NCI-H2196 (cell line): ENCODE results near the gene ZSWIM5.
"Not testable (repeated sequence)": the region's sequence is repeated elsewhere in the genome, so short reads cannot be mapped to it uniquely, and the experiment has no call there.

Experiments
- DNase-seq: peaks from one replicate; lab custom pipeline; 2025; ENCODE audit not compliant: unreplicated experiment; lab: John Stamatoyannopoulos, UW

The ZSWIM5 gene

DNA sequence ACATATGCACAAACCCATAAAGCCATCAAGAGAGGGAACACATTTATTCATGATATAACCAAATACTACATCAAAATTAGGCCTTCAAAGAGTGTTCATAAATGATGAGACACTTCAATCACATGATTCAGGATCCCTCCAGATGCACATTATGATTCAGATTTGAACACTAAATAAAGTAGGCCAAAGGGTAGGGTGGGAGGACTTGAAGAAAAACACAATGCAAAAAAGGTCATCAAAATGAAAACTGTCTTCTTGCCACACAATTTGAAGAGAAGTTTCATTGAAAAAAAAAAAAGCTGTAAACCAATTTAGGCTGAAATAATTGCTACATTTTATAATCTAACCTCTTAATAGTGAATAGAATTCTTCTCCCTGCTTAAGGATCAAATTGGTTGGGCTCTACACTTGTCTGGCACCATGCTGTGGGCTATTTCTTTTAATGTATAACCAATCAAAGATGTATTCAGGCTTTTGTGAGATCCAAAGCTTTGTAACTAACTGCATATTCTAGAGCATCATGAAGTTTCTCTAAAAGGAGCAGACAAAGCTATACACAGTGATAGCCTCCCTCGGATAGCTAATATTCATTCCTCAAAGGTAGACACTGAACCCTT lies 58.1 kb downstream of the ZSWIM5 start:
- DNase-seq: no peak

DNA sequence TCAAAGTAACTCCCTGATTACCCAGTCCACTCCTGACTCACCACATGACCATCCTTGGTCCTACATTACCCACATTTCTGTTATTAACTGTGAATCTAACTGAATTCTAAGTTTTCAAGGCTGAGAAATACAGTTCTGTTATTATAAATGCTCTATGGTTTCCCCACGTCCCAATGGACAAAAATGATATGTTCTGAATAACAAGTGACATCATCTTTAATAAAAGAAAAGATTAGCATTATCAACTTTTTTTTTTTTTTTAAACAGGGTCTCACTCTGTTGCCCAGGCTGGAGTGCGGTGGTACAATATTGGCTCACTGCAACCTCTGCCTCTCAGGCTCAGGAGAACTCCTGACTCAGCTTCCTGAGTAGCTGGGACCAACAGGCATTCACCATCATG lies 59.6 kb downstream of the ZSWIM5 start:
- no peak for DNase-seq

DNA sequence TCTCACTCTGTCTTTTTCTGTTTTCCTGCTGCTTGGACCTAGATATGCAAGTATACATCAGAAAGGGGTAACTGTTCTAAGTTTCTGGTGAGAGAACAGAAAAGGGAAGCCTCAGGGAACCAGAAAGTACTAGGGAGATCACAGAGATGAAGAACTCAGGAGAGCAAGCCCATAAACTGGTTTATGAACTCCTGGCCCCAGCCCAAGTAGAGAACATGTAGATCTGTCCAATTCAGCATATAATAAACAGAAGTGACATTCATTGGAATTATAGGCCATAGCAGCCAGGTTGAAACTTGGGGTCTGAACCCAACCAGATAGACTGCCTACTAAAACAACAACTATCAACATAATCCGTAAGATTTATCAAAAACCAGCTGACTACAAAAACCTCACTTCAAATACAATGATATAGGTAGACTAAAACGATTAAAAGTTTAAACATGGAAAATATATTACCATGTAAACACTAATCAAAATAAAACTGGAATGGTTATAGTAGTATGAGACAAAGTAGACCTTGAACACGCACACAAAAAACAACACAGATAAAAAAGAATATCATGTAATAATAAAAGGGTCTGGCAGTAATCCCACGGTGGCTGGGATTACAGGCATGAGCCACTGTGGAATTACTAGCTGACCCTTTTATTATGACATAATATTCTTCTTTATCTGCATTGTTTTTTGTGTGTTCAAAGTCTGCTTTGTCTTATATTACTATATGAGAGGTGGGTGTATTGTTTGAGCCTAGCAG lies 65.0 kb downstream of the ZSWIM5 start:
- no peak for DNase-seq

DNA sequence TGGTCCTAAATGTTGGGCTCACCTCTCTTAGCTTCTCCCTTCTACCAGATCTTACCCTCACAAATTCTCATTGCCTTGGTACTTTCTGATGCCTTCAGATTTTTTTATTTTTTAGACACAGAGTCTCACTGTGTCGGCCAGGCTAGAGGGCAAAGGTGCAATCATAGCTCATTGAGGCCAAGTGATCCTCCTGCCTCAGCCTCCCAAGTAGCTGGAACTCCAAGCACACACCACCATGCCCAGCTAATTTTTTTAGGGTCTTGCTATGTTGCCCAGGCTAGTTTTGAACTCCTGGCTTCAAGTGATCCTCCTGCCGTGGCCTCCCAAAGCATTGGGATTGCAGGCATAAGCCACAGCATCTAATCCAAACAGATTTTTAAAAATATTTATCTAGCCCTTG lies 69.4 kb downstream of the ZSWIM5 start:
- no peak for DNase-seq

DNA sequence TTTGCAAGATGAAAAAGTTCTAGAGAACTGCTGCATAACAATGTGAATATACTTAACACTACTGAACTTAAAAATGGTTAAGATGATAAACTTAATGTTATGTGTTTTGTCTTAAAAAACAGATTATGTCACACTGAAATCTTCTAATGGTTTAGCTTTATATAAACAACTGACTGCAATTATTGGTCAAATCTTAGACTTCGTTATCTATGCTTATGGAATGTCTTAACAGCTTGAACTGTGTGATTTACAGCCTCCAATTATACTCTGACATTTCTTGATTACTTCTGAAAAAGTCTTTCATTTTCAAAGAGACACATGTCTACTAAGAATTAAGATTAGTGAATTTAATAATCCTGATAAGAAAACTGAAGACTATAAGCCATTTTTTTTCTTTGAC lies 71.1 kb downstream of the ZSWIM5 start:
- DNase-seq: no peak

DNA sequence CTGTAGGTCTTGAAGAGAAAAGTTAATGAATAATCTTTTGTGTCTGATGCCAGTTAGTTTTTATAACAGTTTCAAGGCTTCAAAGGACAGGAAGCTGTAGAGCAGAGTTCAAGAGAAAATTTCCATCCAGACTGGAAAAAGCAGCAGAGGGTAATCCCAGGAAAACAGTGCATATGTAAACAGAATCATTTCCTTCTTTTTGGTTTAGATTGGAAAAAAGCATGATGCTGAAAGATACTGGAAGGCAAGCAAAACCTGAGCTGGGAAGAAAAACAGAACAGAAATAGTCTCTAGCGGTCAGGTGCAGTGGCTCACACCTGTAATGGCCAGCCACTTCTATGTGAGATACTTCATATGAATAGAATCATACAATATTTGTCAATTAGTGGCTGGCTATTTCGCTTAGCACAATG lies 71.9 kb downstream of the ZSWIM5 start:
- DNase-seq: no peak

DNA sequence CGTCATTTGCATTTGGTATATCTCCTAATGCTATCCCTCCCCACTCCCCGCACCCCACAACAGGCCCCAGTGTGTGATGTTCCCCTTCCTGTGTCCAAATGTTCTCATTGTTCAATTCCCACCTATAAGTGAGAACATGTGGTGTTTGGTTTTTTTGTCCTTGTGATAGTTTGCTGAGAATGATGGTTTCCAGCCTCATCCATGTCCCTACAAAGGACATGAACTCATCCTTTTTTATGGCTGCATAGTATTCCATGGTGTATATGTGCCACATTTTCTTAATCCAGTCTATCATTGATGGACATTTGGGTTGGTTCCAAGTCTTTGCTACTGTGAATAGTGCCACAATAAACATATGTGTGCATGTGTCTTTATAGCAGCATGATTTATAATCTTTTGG lies 73.7 kb downstream of the ZSWIM5 start:
- not testable (repeated sequence) for DNase-seq

DNA sequence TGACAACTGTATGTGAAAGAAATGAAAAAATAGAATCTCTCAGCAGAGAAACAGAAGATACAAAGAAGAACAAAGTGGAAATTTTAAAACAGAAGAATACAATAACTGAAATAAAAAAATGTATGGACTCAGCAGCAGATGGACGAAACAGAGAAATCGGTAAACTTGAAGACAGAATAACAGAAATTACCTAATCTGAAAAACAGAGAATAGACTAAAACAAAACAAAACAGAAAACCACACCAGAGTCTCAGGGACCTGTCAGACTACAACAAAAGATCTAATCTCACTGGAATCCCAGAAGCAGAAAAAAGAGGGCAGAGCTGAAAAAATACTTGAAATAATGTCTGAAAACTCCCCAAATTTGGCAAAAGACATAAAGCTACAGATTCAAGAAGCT lies 83.0 kb downstream of the ZSWIM5 start:
- no peak for DNase-seq

DNA sequence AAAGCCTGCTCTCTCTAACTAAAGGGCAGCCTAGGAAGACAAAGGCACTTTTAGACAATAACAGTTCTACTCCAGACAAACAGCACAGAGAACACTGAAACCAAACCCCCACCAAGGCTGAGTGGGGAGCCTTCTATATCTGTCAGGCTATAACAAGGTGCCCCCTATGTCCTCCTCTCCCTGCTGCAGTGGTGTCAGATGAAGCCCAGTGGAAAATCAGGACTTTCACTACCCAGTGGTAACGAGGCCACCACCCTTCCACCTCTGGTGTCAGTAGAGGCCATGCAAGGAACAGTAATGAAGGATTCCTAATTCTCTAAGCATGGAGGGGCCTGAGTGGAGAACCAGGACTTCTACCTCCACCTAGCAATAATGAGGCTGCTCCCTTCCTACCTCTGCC lies 83.7 kb downstream of the ZSWIM5 start:
- DNase-seq: no peak

DNA sequence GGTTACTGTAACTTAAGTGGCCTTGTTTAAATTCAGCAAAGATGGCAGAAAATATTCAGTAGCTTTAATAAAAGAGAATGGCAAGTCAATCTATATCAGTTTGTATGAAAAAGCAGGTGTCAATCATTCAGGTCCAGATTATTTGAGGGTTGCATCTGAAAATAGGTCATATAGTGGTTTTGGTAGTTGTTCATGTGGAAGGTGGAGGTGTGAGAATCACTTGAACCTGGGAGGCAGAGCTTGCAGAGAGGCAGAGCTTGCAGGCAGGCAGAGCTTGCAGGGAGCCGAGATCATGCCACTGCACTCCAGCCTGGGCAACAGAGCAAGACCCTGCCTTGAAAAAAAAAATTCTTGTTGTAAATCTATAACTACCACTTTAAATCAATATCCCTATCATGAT lies 88.6 kb downstream of the ZSWIM5 start:
- DNase-seq: no peak

DNA sequence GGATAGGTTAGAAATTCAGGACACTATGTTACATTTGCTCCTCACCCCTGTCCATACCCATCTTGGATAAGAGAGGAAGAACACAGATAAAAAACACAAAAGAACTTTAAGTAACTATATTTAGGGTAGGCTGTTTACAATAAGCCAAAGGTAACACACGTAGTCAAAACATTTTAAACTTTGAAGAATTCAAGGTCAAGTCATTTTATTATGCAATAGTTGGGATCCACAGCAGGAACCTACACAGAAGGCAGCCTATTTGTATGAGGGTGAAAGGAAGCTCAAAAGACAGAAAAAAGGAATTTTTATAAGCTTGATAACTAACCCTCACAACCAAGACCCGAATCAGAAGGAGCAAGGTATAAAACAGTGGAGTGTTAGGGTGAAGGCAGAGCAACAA lies 89.6 kb downstream of the ZSWIM5 start:
- DNase-seq: no peak

DNA sequence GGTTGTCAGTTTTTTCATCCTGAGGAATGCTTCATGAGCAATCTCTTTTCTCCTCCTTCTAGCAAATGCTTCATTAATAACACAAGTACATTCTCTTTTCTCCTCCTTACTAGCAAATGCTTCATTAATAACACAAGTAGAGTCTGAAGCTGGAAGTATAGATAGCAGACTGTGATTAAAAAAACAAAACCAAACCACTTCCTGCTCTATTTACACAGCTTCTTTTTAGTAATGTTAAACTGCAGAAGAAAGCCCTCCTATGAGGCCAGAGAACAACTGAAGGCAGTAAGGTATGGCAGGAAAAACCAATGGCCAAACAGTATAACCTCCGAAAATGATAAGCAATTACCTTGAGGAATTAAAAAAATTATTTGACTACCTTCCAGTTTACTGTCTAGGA lies 90.1 kb downstream of the ZSWIM5 start:
- no peak for DNase-seq

DNA sequence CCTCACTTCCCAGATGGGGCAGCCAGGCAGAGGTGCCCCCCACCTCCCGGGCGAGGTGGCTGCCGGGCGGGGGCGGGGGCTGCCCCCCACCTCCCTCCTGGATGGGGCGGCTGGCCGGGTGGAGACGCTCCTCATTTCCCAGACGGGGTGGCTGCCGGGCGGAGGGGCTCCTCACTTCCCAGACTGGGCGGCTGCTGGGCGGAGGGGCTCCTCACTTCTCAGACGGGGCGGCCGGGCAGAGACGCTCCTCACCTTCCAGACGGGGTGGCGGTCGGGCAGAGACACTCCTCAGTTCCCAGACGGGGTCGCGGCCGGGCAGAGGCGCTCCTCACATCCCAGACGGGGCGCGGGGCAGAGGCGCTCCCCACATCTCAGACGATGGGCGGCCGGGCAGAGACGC lies 91.2 kb downstream of the ZSWIM5 start:
- DNase-seq: not testable (repeated sequence)

DNA sequence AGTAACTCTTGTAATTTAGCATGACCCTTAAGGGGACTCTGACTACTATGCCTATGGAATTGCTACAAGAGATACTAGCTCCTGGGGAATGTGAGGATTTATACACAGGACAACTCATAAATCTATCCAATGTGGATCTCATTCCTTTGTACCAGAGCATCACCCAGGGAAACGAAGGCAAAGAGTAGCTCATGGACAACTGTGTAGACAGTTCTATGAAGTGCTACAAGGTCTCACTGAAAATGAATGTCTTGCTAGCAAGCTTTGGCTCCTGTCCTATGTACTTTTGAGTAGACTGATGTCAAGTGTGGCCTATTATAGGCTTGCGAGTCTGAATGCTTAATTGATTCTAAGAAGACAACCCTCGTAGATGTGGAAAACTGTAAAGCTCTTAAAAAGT lies 93.7 kb downstream of the ZSWIM5 start:
- DNase-seq: no peak

DNA sequence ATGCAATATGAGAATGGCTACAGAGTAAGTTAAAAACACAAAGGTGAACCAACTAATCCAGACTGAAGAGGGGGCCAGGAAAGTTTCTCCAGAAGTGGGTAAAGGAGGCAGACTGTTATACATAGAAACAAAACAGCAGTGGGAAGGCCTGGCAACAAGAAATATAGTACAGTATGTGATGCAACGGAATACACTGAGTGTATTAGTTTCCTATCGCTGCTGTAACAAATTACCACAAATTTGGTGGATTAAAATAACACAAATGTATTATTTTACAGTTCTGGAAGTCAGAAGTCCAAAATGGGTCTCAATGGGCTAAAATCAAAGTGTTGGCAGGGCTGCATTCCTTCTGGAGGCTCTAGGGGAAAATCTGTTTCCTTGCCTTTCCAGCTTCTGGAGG lies 95.2 kb downstream of the ZSWIM5 start:
- no peak for DNase-seq

DNA sequence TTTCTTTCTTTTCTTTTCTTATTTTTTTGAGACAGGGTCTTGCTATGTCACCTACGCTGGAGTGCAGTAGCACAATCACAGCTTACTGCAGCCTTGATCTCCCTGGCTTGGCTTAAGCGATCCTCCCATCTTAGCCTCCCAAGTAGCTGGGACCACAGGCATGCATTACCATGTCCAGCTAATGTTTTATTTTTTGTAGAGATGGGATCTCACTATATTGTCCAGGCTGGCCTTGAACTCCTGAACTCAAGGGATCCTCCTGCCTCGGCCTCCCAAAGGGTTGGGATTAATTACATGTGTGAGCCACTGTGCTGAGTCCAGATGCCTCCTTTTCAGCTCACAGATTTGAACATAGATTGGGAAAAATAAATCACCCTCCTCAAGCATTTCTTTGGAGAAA lies 98.6 kb downstream of the ZSWIM5 start:
- no peak for DNase-seq

DNA sequence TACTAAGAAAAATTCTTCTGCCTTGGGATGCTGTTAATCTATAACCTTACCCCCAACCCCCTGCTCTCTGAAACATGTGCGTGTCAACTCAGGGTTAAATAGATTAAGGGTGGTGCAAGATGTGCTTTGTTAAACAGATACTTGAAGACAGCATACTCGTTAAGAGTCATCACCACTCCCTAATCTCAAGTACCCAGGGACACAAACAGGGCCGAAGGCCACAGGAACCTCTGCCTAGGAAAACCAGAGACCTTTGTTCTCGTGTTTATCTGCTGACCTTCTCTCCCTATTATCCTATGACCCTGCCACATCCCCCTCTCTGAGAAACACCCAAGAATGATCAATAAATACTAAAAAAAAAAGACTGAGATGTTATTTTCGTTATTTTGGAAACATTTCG lies 99.5 kb downstream of the ZSWIM5 start:
- DNase-seq: not testable (repeated sequence)

DNA sequence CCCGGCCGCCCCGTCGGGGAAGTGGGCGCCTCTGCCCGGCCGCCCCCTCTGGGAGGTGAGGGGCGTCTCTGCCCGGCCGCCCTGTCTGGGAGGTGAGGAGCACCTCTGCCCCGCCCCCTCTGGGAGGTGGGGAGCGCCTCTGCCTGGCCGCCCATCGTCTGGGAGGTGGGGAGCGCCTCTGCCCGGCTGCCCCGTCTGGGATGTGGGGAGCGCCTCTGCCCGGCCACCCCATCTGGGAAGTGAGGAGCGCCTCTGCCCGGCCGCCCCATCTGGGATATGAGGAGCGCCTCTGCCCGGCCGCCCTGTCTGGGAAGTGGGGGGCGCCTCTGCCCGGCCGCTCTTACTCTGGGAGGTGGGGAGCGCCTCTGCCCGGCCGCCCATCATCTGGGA lies 100.3 kb downstream of the ZSWIM5 start:
- not testable (repeated sequence) for DNase-seq

DNA sequence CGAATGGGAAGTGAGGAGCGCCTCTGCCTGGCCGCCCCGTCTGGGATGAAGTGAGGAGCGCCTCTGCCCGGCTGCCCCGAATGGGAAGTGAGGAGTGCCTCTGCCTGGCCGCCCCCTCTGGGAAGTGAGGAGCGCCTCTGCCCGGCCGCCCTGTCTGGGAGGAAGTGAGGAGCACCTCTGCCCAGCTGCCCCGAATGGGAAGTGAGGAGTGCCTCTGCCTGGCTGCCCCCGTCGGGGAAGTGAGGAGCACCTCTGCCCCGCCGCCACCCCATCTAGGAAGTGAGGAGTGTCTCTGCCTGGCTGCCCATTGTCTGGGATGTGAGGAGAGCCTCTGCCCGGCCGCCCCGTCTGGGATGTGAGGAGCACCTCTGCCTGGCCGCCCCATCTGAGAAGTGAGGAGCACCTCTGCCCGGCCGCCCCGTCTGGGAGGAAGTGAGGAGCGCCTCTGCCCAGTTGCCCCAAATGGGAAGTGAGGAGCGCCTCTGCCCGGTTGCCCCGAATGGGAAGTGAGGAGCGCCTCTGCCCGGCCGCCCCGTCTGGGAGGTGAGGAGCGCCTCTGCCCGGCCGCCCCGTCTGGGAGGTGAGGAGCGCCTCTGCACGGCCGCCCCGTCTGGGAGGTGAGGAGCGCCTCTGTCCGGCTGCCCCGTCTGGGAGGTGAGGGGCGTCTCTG lies 100.8 kb downstream of the ZSWIM5 start:
- not testable (repeated sequence) for DNase-seq

DNA sequence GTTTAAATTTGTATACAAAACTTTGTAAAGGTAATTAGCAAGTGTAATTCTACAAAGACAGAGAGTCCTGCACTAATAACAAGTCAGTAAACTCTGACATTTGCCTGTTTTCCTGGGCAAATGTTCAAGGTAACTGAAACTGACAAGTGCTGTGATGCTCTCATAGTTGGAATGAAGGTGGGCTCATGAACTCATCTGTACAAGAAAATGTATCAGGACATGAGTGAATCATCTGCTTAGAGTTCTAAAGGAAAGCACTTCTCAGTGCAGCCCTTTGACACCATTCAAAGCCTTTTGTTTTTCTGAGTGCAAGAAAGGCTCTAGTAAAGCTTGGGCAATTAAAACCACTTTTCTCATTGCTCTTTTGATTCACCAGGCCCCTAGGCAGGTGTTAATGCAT lies 102.9 kb downstream of the ZSWIM5 start:
- no peak for DNase-seq

DNA sequence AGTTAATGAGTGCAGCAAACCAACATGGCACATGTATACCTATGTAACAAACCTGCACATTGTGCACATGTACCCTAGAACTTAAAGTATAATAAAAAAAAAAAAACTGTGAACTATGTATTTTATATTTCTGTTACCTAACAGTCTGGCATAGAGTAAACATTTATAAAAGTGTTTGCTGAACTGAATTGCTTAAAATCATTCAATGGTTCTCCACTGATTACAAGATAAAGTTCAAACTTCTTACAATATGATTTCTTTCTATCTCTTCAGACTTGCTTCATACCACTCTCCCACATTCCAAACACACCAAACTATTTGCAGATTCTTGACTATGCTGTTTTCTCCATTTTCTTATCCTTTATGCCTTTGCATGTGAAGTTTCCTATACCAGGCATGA lies 104.5 kb downstream of the ZSWIM5 start:
- no peak for DNase-seq

DNA sequence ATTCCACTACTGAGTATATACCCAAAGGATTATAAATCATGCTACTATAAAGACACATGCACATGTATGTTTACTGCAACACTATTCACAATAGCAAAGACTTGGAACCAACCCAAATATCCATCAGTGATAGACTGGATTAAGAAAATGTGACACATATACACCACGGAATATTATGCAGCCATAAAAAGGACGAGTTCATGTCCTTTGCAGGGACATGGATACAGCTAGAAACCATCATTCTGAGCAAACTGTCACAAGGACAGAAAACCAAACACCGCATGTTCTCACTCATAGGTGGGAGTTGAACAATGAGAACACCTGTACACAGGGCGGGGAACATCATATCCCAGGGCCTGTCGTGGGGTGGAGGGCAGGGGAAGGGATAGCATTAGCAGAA lies 104.9 kb downstream of the ZSWIM5 start:
- DNase-seq: not testable (repeated sequence)
